Memory B cell (primary cell): ENCODE measurements around the gene LAMA5.

Source experiments
- ATAC-seq: fragments of 150-1000 bp; cut with Tn5 transposase; 2 replicates; pipeline ENCODE4 v1.10.0; 2021; ENCODE audit warnings: low read depth, mild to moderate bottlenecking, moderate library complexity
- DNase-seq, 2 donors: peaks; one replicate each; pipeline ENCODE4 v3.0.0; 2022; ENCODE audit warnings: low spot score in 2 of 2
- H3K27ac Mint-ChIP-seq: one replicate; pipeline ENCODE4 v1.8.0; 2022; ENCODE audit warnings: mild to moderate bottlenecking, moderate library complexity, mixed read lengths
- H3K27me3 Mint-ChIP-seq: one replicate; pipeline ENCODE4 v1.8.0; 2022; ENCODE audit warnings: mixed read lengths
- H3K36me3 Mint-ChIP-seq: one replicate; pipeline ENCODE4 v1.8.0; 2022; ENCODE audit warnings: mild to moderate bottlenecking, mixed read lengths
- H3K4me1 Mint-ChIP-seq: one replicate; pipeline ENCODE4 v1.8.0; 2022; ENCODE audit warnings: mixed read lengths
- H3K4me3 Mint-ChIP-seq: one replicate; pipeline ENCODE4 v1.8.0; 2022; ENCODE audit warnings: mild to moderate bottlenecking, moderate library complexity, mixed read lengths
- H3K9me3 Mint-ChIP-seq: one replicate; pipeline ENCODE4 v1.8.0; 2022; ENCODE audit warnings: mixed read lengths

The LAMA5 gene

DNA sequence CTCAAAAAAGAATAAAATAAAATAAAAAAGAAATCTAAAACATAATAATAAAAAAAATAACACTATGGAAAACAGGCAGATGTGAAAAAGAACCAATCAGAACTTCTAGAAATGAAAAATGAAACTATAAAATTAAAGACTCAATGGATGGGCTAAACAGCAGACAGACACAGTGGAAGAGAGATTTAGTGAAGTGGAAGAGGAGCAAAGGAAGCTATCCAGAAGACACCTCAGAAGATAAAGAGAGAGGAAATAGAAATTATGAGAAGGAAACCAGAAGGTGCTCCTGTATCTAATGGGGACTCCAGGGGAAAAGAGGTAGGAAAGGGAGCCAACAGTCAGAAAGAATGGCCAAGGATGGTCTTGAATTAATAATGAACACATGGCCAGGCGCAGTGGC lies 18.5 kb downstream of the LAMA5 start:
- peaks cover 5% of the 10 kb centered on the region for H3K4me1 Mint-ChIP-seq
- no peak for DNase-seq
- no peak for ATAC-seq
- no peak overlapping the region for H3K27ac Mint-ChIP-seq
- H3K36me3 Mint-ChIP-seq: peaks cover 9% of the 10 kb centered on the region
- H3K9me3 Mint-ChIP-seq: peaks cover 5% of the 10 kb centered on the region
- no peaks in the 10 kb centered on the region for H3K27me3 Mint-ChIP-seq
- H3K4me3 Mint-ChIP-seq: no peak overlapping the region

DNA sequence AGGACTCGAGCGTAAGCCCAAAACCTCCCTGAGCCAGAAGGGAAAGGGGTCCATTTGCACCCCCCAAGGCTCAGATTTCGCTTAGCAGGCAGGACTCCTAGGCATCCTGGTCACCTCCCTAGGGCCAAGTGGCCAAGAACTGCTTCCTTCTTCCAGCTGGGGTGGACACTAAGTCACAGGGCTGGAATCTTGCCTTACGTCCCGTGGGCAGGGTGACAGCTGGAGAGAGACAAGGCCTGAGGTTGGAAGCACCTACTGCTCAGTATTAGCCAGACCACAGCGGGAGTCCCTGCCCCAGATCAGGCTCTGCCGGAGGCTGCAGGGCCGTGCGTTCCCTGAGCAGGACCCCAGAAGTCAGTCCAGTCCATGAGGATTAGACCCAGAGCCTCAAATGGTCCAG lies 19.7 kb downstream of the LAMA5 start:
- Mint-ChIP-seq H3K36me3 (peaks cover 10% of the 10 kb centered on the region), H3K27me3 (no peaks in the 10 kb centered on the region), H3K9me3 (peaks cover 5% of the 10 kb centered on the region), H3K4me1 (peaks cover 5% of the 10 kb centered on the region), H3K4me3 (no peak overlapping the region), H3K27ac (no peak overlapping the region)
- DNase-seq: no peak
- no peak for ATAC-seq

DNA sequence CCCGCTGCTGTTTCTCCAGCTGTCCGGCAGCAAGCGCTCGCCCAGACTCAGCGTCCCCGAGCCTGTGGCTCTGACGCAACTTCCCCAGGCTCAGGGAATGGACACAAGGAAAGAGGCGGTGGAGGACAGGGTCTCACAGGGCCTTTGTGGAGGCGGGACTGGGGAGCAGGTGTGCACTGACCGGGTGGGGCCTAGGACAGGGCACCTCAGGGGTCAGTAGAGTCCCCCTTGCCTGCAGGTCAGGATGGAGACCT lies 20.0 kb downstream of the LAMA5 start:
- Mint-ChIP-seq H3K27ac (no peak overlapping the region), H3K4me3 (no peak overlapping the region), H3K4me1 (peaks cover 5% of the 10 kb centered on the region), H3K36me3 (peaks cover 9% of the 10 kb centered on the region), H3K27me3 (no peaks in the 10 kb centered on the region), H3K9me3 (peaks cover 5% of the 10 kb centered on the region)
- no peak for DNase-seq
- no peak for ATAC-seq

DNA sequence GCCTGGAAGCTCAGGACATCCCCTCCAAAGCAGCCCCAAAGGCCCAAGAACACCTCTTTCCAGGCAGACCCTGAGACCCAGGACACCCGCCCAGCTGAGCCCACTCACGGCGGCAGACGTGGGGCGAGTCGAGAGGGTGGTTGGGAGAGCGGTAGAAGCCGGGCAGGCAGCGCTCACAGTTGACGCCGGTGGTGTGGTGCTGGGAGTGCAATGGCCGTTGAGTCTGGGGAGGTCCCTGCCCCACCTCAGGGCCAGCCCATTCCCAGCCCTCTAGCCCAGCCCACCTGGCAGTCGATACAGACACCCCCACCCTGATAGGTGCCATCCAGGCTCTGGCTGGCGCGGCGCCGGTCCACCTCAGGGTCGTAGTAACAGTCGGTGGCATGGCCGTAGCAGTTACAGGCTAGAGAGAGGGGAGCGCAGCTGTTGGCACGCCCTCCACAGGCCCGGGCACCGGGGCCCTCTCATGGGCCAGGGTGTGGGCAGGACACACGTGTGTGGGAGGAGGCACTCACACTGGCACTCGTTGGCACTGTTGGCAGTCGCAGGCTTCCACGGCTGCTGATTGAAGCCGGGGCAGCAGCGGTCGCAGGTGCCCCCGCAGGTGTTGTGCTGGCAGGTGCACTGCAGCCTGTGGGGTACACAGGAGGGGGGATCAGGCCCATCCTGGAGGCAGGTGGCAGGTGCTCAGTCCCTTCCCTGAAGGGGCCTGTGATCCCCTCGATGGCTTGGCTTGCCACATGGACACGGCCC lies 20.5 kb downstream of the LAMA5 start:
- H3K4me1 Mint-ChIP-seq: peaks cover 5% of the 10 kb centered on the region
- H3K9me3 Mint-ChIP-seq: peaks cover 5% of the 10 kb centered on the region
- DNase-seq (no peak), ATAC-seq (no peak)
- H3K4me3 Mint-ChIP-seq: no peak overlapping the region
- no peak overlapping the region for H3K27ac Mint-ChIP-seq
- peaks cover 10% of the 10 kb centered on the region for H3K36me3 Mint-ChIP-seq
- no peaks in the 10 kb centered on the region for H3K27me3 Mint-ChIP-seq

DNA sequence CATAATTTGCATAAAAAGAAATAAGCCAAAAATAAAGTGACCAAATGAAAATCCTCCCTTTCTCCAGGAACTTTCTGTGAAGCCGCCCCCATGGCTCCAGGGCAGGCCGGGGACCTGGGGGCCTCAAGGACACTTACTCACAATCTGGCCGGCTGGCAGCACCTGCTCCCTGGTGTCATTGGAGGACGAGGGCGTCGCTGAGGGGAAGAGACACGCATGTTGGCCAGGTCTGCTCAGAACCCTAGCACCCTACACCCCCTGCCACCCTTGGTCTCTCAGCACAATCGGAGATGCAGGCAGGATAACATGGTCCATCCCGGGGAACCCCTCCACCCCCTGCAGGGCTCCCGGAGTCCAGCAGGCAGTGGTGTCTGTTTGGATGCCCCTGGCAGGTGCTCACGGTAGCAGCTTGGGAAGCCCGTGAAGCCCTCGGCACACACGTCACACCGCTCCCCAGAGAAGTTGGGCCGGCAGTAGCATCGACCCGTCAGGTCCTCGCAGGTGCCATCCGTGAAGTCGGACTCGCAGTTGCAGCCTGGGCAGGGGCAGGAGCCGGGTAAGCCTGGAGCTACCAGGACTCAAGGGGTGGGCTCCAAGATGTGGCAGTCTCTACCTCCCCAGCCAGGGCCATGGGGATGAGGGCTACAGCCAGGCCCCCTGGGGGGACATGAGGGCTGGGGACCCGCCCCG lies 21.3 kb downstream of the LAMA5 start:
- peaks cover 10% of the 10 kb centered on the region for H3K36me3 Mint-ChIP-seq
- no peak overlapping the region for H3K4me3 Mint-ChIP-seq
- H3K27ac Mint-ChIP-seq: no peak overlapping the region
- DNase-seq (no peak), ATAC-seq (no peak)
- H3K4me1 Mint-ChIP-seq: peaks cover 5% of the 10 kb centered on the region
- peaks cover 5% of the 10 kb centered on the region for H3K9me3 Mint-ChIP-seq
- H3K27me3 Mint-ChIP-seq: no peaks in the 10 kb centered on the region

DNA sequence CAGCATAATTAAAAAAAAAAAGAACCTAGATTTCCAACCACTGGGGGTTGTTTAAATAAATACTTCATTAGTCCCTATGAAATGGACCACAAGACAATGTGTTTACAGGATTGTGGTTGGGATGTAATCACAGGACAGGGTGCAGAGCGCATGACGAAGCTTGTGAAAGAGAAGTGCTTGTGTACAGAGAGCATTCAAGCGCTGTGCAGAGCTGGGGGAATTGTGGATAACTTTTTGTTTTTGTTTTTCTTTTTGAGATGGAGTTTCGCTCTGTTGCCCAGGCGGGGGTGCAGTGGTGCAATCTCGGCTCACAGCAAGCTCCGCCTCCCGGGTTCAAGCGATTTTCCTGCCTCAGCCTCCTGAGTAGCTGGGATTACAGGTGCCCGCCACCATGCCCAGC lies 22.3 kb downstream of the LAMA5 start:
- Mint-ChIP-seq H3K36me3 (peaks cover 13% of the 10 kb centered on the region), H3K9me3 (peaks cover 5% of the 10 kb centered on the region), H3K27me3 (no peaks in the 10 kb centered on the region), H3K27ac (no peak overlapping the region), H3K4me1 (peaks cover 8% of the 10 kb centered on the region), H3K4me3 (no peak overlapping the region)
- no peak for DNase-seq
- ATAC-seq: no peak

DNA sequence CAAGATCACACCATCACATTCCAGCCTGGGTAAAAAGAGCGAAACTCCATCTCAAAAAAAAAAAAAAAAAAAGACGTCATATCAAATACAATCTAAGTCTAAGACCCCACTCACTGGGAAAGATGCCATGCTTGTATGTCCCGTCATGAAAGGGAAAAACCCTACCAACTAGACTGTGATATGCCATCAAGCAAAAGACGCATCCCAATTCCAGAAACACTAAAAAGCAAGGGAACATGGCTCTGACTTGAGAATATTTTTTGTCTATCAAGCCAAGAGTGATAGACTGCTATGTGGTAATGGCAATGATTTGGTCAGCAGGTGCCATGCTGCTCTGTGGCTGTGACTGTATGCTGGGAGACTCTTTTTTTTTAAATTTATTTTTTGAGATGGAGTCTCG lies 23.0 kb downstream of the LAMA5 start:
- ATAC-seq (no peak), DNase-seq (no peak)
- no peak overlapping the region for H3K4me3 Mint-ChIP-seq
- H3K27me3 Mint-ChIP-seq: no peaks in the 10 kb centered on the region
- H3K27ac Mint-ChIP-seq: no peak overlapping the region
- peaks cover 11% of the 10 kb centered on the region for H3K4me1 Mint-ChIP-seq
- peaks cover 3% of the 10 kb centered on the region for H3K9me3 Mint-ChIP-seq
- H3K36me3 Mint-ChIP-seq: peaks cover 11% of the 10 kb centered on the region

DNA sequence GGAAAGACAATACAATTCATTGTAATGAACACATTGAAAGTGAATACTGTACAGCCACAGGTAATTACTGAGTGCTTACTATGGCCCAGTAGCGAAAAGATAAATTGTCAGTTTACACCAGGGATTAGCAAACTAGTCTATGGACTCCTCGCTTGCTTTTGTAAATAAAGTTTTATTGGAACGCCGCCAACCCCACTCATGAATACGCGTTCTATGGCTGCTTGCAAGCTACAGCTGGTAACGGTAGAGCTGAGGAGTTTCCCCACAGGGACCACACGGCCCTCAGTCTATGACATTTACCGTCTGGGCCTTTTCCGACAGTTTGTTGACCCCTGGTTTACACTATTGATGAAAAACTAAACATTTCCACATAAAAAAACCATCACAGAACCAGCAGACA lies 24.2 kb downstream of the LAMA5 start:
- no peak for DNase-seq
- no peaks in the 10 kb centered on the region for H3K9me3 Mint-ChIP-seq
- no peak overlapping the region for H3K27ac Mint-ChIP-seq
- H3K4me3 Mint-ChIP-seq: no peak overlapping the region
- peaks cover 8% of the 10 kb centered on the region for H3K36me3 Mint-ChIP-seq
- H3K4me1 Mint-ChIP-seq: peaks cover 14% of the 10 kb centered on the region
- no peaks in the 10 kb centered on the region for H3K27me3 Mint-ChIP-seq
- no peak for ATAC-seq

DNA sequence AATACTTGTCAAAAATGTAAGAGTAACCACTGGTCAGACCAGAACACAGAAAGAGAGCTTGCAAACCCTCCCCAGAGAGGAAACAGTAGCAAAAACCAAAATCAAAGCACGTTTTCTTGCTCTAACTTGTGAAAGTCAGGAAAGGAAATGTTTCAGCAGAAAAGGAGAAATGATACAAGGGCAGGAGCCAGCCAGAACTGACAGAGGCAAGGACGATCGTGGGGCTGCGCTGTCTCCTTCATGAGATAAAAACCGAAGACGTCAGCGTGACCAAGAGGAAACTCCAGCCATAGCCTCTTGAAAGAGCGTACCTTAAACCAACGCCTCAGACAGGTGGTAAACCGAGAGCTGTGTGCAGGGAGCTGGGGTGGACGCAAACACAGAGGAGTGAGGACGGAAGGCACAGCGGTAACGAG lies 27.5 kb downstream of the LAMA5 start:
- peaks cover 39% of the 10 kb centered on the region for H3K4me1 Mint-ChIP-seq
- H3K9me3 Mint-ChIP-seq: peaks cover 3% of the 10 kb centered on the region
- ATAC-seq (peak; percentile 63), DNase-seq (peak; percentile 63 to 74)
- peak overlapping the region; percentile 92 for H3K4me3 Mint-ChIP-seq
- no peaks in the 10 kb centered on the region for H3K27me3 Mint-ChIP-seq
- peaks cover 8% of the 10 kb centered on the region for H3K36me3 Mint-ChIP-seq
- H3K27ac Mint-ChIP-seq: peak overlapping the region; percentile 95

DNA sequence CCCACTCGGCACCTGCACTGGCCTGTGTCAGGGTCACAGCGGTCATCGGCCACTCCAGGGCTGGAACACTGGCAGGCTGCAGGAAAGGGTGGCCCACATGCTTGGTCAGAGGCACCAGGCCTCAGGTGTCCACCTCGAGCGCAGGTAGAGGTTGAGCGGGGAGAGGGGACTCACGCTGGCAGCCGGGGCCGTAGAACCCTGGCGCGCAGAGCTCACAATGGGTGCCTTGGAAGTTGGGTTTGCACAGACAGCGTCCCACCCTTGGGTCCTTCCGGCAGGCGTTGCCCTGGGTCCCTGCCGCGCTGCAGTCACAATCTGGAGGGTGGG lies 28.9 kb downstream of the LAMA5 start:
- peak overlapping the region; percentile 95 for H3K27ac Mint-ChIP-seq
- peaks cover 8% of the 10 kb centered on the region for H3K36me3 Mint-ChIP-seq
- DNase-seq (no peak), ATAC-seq (no peak)
- H3K27me3 Mint-ChIP-seq: no peaks in the 10 kb centered on the region
- H3K4me3 Mint-ChIP-seq: peak overlapping the region; percentile 75
- peaks cover 3% of the 10 kb centered on the region for H3K9me3 Mint-ChIP-seq
- H3K4me1 Mint-ChIP-seq: peaks cover 38% of the 10 kb centered on the region

DNA sequence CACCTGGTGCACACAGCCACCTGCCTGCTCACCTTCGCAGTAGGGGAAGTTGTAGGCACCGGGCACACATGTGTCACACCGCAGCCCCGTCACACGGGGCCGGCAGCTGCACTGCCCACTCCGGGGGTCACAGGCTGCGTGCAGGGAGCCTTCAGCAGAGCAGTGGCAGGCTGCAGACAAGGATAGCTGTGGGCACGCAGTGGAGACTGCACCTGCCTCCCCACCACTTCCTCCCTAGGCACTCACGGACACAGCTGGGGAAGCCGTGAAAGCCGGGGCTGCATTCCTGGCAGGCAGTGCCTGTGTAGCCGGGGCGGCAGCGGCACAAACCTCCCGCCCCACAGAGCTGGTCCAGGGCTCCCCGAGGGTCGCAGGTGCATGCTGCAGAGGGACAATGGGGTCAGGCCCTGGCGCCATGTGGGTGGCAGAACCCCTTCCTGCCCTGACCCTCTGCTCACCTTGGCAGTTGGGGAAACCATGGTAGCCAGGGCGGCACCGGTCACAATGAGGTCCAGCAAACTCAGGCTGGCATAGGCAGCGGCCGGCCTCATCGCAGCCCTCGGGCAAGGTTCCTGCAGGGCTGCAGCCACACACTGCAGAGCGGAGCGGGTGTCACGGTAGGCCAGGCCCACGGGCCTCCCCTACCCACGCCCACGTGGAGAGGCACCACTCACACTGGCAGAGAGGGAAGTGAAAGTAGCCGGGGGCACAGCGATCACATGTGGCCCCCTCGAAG lies 29.4 kb downstream of the LAMA5 start:
- Mint-ChIP-seq H3K9me3 (peaks cover 3% of the 10 kb centered on the region), H3K27ac (peak overlapping the region; percentile 95), H3K27me3 (no peaks in the 10 kb centered on the region), H3K4me1 (peaks cover 38% of the 10 kb centered on the region), H3K4me3 (peak overlapping the region; percentile 75), H3K36me3 (peaks cover 5% of the 10 kb centered on the region)
- DNase-seq (peak; percentile 68 to 70), ATAC-seq (peak; percentile 65)

DNA sequence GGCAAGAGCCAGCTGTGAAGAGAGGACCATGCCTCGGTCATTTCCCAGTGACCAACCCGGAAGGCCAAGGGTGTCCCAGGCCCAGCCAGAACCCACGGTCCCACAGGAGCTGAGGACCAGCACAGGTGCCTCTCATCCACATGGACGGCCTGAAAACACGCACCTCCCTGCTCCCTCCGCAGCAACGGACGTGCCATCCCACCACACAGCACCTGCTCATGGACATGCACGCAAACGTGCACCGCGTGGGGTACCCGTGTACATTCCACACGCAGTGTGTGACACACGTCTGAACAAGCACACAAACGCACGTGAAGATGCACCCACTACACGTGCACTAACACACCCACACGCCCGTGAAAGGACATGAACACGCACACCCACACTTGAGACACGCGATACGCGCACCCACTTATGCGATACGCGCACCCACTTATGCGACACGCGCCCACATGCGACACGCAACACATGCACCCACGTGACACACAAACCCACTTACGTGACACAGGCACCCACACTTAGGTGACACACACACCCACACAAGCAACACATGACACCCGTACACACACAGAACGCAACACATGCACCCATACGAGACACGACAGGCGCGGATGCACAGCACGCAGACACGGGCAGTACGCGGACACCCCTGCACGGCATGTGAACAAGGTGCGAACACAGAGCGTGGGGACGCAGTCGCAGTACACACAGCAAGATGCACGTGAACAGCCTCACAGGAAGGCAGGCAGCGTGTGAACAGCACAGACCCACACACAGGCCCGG lies 30.1 kb downstream of the LAMA5 start:
- no peak for ATAC-seq
- peaks cover 3% of the 10 kb centered on the region for H3K9me3 Mint-ChIP-seq
- H3K4me3 Mint-ChIP-seq: peak overlapping the region; percentile 75
- peaks cover 38% of the 10 kb centered on the region for H3K4me1 Mint-ChIP-seq
- H3K27me3 Mint-ChIP-seq: no peaks in the 10 kb centered on the region
- H3K27ac Mint-ChIP-seq: peak overlapping the region; percentile 95
- peaks cover 5% of the 10 kb centered on the region for H3K36me3 Mint-ChIP-seq
- no peak for DNase-seq

DNA sequence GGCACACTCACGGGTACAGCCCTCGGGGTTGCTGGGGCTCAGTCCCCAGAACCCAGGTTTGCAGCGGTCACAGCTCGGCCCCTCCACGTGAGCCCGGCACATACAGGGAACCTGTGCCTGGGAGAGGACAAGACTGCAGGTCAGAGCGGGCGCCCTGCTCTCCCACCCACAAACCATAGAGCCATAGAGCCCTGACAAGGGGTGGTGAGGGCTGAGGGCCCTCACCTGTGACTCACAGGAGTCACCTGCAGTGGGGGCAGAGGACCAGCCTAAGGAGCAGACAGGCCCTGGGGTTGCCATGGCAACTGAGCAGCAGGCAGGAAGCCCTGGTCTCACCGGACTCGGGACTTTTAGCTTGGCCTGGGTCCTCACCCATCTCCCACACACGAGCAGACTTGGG lies 30.8 kb downstream of the LAMA5 start:
- H3K4me3 Mint-ChIP-seq: peak overlapping the region; percentile 62
- H3K4me1 Mint-ChIP-seq: peaks cover 38% of the 10 kb centered on the region
- ATAC-seq: no peak
- peak overlapping the region; percentile 95 for H3K27ac Mint-ChIP-seq
- H3K36me3 Mint-ChIP-seq: peaks cover 5% of the 10 kb centered on the region
- peaks cover 3% of the 10 kb centered on the region for H3K9me3 Mint-ChIP-seq
- no peak for DNase-seq
- no peaks in the 10 kb centered on the region for H3K27me3 Mint-ChIP-seq

DNA sequence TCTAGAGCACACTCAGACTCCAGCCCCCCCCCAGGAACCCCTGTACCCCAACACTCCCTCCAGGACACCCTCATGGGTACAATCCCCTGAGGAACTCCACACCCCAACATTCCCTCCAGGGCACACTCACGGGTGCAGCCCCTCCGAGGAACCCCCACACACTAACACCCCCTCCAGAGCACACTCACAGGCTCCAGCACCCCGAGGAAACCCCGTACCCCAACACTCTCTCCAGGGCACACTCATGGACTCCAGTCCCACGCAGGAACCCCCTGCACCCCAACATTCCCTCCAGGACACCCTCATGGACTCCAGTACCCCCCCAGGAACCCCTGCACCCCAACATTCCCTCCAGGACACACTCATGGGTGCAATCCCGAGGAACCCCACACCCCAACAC lies 31.6 kb downstream of the LAMA5 start:
- Mint-ChIP-seq H3K9me3 (peaks cover 3% of the 10 kb centered on the region), H3K27ac (peak overlapping the region; percentile 95), H3K4me3 (no peak overlapping the region), H3K4me1 (peaks cover 38% of the 10 kb centered on the region), H3K27me3 (no peaks in the 10 kb centered on the region), H3K36me3 (peaks cover 7% of the 10 kb centered on the region)
- ATAC-seq: no peak
- DNase-seq: no peak
